ENCODE measurements around the gene ADGRL3. TPM values are rescaled to one million over a fixed set of nuclear protein-coding genes. Genes with fewer than 3 reads are reported as not detected.
"Not testable (repeated sequence)": the region's sequence is repeated elsewhere in the genome, so short reads cannot be mapped to it uniquely, and the experiment has no call there.

Gene ADGRL3
- polyA plus RNA-seq, 3 donors: 0.10 to 0.90 (median 0.65) TPM

DNA sequence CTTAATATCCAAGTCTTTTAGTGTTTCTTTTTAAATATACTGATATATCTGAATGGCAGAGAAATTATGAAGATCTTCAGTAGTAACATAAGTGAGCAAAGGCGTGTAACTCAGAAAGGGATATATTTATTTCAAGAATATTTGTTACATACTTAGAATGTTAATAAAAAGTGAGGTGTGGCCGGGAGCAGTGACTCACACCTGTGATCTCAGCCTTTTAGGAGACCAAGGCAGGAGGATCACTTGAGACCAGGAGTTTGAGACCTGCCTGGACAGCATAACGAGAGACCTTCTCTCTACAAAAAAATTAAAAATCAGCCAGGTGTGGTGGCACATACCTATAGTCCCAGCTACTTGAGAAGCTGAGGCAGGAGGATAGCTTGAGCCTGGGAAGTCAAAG, 651.0 kb downstream of the ADGRL3 start:
- H3K27ac ChIP-seq (ENCODE audit: low read depth, low read length): no peak overlapping the region
- WGBS, 3 donors: 78 to 89% (median 87%) methylated on average over 3 of the region's 3 CpGs

DNA sequence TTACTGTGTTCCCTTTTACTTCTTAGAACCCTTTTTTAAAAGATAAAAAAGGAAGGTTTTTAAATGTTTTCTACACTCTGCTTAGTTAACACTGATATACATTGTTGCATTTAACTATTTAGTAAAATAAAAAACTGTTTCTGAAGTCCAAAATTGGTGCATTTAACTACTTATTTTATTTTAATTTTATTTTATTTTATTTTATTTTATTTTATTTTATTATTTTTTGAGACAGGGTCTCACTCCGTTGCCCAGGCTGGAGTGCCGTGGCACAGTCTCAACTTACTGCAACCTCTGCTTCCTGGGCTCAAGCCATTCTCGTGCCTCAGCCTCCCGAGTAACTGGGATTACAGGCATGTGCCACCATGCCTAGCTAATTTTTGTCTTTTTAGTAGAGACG, 652.0 kb downstream of the ADGRL3 start:
- not testable (repeated sequence) for H3K27ac ChIP-seq (ENCODE audit: low read depth, low read length)
- 84 to 97% (median 96%) methylated on average over 5 of the region's 5 CpGs for WGBS, 3 donors

DNA sequence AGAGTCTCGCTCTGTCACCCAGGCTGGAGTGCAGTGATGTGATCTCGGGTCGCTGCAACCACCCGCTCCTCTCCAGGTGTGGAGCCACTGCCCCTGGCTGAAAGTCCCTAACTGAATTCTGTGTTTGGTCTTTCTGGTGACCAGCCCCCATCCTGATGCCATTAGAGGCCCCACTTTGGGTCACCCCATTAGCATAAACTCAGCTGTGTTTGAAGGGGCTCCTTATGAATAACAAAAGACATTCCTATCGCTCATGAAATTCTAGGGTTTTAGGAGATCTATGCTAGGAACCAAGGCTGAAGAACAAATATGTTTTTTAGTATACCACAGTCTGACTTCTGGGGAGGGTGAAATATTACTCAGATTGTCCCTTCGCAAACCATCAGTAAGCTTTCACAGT, 652.9 kb downstream of the ADGRL3 start:
- WGBS, 3 donors: 66 to 92% (median 89%) methylated on average over 6 of the region's 6 CpGs
- no peak overlapping the region for H3K27ac ChIP-seq (ENCODE audit: low read depth, low read length)

DNA sequence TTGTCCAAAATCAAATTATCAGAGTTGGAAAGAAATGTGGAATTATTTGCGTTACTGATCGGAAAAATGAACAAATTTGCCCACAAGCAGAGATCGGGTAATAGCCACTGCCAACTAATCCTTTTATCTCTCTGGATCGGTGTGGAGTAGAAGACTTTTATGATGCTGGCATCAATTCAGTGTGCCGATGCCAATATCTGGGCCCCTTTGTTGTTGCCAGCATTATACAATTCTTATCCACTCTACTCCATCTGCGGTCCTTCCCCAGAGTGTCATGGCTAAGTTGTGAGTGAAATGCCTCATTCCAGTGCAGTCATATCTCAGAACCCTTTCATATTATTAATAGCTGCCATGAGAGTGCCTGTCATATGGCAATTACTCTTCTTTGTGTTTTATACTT, 660.2 kb downstream of the ADGRL3 start:
- WGBS, 3 donors: 73 to 89% (median 78%) methylated on average over 6 of the region's 6 CpGs
- no peak overlapping the region for H3K27ac ChIP-seq (ENCODE audit: low read depth, low read length)

DNA sequence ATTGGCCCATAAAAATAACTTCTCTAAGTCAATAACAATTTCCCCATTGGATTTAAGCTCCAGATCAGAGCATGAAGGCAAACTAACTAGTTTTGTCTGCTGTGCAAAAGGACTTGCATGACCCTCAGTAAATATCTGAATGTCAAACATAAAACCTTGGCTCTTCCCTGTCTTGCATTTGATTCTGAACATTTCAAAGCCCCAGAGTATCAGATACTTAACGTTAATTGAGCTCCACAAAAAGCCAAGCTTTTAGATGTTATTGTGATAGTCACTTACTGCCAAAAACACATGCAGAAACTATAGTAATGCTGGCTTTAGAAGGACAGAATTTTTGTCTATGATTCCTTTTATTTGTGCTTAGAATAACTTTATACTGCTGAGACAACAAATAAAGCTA, 664.2 kb downstream of the ADGRL3 start:
- H3K27ac ChIP-seq (ENCODE audit: low read depth, low read length): no peak overlapping the region
- WGBS, 3 donors: 38 to 52% (median 51%) methylated on average over 1 of the region's 1 CpG

DNA sequence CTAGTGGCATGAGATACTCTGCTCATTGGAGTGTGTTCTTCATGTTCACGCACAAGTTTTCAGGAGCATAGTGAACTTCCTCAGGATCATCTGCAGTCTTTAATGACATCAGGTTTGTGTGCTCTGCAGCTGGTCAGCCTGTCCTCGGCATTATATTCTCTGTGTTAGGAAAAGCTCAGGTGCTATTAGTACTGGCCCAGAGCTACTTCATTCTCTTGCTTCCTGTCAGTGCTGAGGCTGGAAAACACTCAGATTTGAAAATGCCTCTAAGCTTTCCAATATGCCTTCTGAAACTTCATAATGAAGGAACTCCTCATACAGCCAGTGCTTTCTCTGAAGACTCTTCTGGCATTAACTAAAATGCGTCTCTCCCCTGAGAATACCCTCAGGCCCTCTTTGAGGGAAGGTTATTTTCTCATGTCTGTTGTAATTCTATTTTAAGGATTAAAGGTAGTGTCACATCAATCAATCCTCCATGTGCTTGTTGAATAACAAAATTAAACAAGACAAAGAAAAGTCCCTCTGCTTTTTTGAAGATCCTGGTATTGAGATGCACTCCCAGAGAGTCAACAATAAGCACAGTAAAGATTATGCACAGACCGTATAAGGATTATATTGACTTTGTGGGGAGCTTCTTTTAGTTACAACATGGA, 666.4 kb downstream of the ADGRL3 start:
- H3K27ac ChIP-seq (ENCODE audit: low read depth, low read length): no peak overlapping the region
- 58 to 74% (median 66%) methylated on average over 4 of the region's 4 CpGs for WGBS, 3 donors

DNA sequence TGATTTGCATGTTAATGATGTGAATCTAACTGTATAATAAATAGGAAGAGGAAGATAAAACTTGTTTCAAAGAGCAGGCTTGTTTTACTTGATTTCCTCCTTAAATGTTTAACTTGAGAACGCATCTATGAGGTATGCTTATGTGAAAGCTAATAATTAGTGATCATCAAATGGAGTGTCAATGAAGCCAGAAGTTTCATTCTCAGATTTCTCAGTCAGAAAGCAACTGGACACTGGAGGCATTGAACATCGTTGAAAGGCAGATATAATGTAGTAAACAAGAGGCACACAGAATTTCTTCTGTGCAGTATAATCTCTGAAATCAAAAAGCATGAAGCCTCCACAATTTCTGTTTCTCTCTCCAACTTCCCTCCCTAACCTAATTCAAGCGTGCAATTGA, 672.9 kb downstream of the ADGRL3 start:
- 50 to 69% (median 52%) methylated on average over 3 of the region's 3 CpGs for WGBS, 3 donors
- no peak overlapping the region for H3K27ac ChIP-seq (ENCODE audit: low read depth, low read length)

DNA sequence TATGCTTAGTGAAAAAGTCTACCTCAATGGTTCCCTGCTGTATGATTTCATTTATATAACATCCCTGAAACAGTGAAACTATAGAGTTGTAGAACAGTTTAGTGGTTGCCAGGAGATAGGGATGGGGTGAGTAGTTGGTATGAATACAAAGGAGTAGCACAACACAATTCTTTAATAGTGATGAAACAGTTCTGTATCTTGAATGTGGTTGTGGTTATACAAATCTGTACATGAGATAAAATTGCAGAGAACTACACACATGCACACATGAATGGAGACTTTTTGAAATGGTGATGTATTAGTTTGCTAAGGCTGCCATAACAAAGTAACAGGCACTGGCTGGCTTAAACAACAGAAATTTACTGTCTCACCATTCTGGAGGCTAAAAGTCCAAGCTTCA, 677.1 kb downstream of the ADGRL3 start:
- H3K27ac ChIP-seq (ENCODE audit: low read depth, low read length): no peak overlapping the region

DNA sequence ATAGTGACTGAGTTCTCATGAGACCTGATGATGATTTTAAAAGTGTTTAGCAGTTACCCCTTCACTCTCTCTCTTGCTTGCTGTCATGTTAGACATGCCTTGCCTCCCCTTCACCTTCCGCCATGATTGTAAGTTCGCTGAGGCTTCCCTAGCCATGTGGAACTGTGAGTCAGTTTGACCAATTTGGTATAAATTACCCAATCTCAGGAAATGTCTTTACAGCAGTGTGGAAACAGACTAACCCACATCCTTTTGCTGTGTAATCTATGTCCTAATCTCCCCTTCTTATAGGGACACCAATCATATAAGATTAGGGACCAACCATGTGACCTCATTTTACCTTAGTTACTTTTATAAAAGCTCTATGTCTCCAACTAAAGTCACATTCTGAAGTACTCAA, 677.8 kb downstream of the ADGRL3 start:
- H3K27ac ChIP-seq (ENCODE audit: low read depth, low read length): no peak overlapping the region
- 50 to 68% (median 50%) methylated on average over 2 of the region's 2 CpGs for WGBS, 3 donors

DNA sequence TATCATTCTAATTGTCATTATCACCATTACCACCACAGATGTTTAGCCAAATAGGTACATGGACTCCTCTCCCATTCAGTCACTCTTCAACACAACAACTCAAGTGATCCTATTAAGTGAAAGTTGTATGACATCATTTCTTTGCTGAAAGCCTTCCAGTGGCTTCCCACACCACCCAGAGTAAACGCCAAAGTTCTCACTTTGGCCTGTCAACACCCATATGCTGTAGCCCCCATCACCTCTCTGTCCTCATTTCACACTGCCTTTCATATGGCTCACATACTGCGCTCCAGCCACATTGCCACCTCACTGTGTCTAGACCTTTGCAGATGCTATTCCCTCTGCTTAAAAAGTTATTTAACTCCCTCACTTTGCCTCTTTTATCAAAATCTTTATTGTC, 682.3 kb downstream of the ADGRL3 start:
- H3K27ac ChIP-seq (ENCODE audit: low read depth, low read length): no peak overlapping the region
- 57 to 92% (median 78%) methylated on average over 2 of the region's 2 CpGs for WGBS, 3 donors

DNA sequence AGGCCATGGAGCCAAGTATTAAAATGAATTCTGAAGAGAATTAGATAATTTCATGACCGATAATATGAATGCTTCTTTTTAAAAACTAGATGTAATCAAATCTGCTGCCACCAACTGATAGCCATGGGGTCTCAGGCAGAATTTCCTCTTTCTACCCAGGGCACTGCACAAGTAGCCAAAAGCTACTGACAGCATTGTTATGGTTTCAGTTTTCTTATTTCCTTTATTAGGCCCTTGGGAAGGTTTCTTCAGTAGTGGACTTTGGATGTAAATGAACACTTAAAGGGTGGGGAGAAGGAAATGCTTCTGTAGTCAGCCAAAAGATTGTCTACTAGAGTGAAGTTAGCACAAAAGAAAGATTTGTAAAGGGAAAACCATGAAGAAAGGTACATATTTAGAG, 686.0 kb downstream of the ADGRL3 start:
- WGBS, 3 donors: 6 to 65% (median 19%) methylated on average over 1 of the region's 1 CpG
- H3K27ac ChIP-seq (ENCODE audit: low read depth, low read length): no peak overlapping the region

DNA sequence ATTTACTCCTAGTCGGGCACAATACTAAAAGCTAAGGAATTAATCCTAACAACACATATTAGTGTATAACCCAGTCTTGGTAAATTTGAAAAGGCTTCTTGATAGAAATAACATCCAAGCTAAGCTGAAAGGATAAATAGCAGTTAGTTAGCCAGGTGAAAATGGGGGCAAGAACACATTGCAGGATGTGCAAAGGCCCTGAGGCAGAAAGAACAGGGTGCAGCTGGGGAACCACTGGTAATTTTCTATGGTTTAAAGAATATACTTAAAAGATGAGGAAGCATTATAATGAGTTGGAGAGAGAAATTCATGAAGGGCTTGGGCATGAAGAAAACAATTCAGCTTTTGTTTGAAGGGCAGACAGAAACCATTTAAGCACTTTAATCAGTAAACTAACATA, 689.0 kb downstream of the ADGRL3 start:
- WGBS, 3 donors: 79 to 82% (median 80%) methylated on average over 1 of the region's 1 CpG
- no peak overlapping the region for H3K27ac ChIP-seq (ENCODE audit: low read depth, low read length)

DNA sequence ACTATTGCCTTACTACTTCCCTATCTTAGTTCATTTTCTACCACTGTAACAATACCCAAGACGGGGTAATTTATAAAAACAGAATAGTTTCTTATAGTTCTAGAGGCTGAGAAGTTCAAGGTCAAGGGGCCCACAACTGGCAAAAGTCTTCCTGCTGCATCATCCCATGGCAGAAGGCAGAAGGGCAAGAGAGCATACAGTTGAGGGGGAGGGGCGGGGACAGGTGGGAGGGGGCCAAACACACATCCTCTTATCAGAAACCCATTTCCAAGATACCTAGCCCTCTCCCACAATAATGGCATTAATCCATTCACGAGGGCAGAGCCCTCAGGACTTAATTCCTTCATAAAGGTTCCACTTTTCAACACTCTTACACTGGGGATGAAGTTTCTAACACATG, 690.2 kb downstream of the ADGRL3 start:
- 55 to 86% (median 76%) methylated on average over 3 of the region's 3 CpGs for WGBS, 3 donors
- no peak overlapping the region for H3K27ac ChIP-seq (ENCODE audit: low read depth, low read length)

DNA sequence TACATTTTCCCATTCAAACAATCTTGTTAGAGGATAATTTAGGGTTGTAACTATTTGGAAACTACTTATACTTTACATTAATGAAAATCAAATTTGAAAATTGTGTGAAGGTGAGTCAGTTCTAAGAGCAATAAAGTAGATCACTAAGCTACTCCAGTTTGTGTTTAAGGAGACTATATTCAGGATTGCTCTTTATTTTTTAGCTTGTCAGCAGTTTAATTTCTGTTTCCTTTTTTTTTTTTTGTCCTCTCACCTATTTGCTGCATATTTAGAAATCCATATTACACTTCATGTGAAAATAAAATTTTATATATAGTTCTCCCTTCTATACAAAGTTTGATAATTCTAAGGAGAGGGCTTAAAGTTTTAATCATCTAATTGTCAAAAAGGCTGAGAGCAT, 691.8 kb downstream of the ADGRL3 start:
- no peak overlapping the region for H3K27ac ChIP-seq (ENCODE audit: low read depth, low read length)

DNA sequence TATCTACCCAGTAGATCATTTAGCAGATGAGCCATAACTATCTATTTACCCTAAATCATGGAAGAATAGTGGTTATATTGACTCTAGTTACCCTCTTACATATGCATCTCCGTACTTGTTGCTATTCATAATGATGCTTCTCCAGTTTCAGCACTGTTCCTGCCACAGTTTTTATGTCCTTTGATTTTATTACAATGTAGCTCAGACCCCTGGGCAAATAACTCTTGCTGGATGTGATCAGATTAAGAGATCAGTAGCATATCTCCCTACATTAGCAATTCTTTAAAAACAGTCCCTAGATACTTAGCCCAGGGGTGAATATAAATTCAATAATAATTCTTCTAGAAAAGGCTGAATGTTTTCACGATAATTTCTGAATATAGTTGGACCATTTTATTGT, 696.5 kb downstream of the ADGRL3 start:
- H3K27ac ChIP-seq (ENCODE audit: low read depth, low read length): no peak overlapping the region
- 68 to 85% (median 83%) methylated on average over 2 of the region's 2 CpGs for WGBS, 3 donors

DNA sequence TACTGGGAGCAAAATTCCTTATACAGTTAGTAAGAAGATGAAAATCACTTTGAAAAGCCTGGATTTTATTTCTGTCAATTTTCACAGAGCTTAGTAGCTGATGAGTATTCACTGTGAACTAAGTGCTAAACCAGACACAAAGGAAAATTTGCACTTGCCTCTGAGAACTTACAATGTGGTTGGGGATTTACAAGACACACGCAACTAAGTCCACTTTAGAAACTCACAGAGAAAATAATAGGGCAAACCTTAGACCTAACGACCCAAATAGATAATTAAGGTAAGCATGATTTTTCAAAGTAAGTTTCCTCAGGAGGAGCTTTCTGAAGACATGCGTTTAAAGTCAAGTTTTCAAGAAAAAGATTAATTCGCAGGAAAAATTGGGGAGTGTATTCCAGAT, 708.9 kb downstream of the ADGRL3 start:
- H3K27ac ChIP-seq (ENCODE audit: low read depth, low read length): no peak overlapping the region
- WGBS, 3 donors: 72 to 91% (median 87%) methylated on average over 4 of the region's 4 CpGs

DNA sequence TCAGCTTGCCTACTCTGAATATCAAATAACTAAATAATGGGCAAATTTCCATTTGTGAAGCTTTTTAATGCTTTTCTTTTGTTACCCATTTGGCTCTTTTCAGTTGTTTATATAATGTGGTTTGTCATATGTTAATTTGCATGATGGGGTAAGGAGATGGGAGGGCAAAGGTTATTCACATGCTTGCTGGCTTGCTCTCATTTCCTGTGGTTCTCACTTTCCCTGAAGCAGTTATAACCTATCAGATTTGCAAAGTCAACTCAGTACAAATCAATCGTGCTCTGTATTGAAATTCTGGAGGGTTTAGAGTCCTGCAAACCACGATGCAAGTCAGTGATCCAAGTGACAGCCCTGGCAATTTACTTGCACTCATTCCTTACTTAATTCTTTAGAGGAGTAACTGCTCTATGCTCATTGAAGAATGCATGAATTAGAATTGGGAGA, 711.2 kb downstream of the ADGRL3 start:
- H3K27ac ChIP-seq (ENCODE audit: low read depth, low read length): no peak overlapping the region
- WGBS, 3 donors: 14 to 48% (median 45%) methylated on average over 2 of the region's 2 CpGs

DNA sequence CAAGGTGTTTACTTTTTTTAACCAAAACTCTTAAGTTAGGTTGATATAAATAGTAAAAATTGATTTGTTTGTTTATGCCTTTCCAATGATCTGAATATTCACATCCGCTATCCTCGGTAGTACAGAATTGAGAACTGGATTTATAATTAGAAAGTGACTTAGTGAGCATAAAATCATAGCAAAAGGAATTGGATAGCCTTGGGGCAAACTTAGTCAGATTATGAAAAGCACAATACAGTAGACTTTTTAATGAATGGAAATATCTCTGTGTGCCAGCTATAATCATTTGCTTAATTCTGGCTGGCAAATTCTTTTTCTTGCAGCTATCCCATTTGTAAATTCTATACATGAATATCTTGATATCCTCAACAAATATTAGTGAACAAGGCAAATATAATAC, 713.5 kb downstream of the ADGRL3 start:
- 85 to 96% (median 93%) methylated on average over 2 of the region's 2 CpGs for WGBS, 3 donors
- H3K27ac ChIP-seq (ENCODE audit: low read depth, low read length): no peak overlapping the region

DNA sequence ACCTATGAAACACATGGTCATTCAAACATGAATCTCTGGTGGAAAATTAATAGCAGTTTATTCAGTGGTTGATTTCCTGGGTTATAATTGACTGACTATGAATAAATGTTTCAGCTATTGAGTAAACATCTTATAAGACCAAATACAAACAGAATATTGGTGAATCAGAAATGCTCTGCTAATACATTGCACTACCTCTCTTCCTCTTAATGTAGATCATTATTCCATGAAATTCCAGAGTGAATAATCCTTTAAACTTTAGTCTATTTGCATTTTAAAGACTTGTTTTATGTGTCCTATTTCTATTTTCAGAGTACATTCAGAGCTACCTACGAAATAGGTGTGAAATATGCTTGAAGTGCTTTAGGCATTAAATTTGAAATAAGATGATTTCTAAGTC, 715.4 kb downstream of the ADGRL3 start:
- H3K27ac ChIP-seq (ENCODE audit: low read depth, low read length): no peak overlapping the region
- WGBS, 3 donors: 64 to 91% (median 81%) methylated on average over 1 of the region's 1 CpG

DNA sequence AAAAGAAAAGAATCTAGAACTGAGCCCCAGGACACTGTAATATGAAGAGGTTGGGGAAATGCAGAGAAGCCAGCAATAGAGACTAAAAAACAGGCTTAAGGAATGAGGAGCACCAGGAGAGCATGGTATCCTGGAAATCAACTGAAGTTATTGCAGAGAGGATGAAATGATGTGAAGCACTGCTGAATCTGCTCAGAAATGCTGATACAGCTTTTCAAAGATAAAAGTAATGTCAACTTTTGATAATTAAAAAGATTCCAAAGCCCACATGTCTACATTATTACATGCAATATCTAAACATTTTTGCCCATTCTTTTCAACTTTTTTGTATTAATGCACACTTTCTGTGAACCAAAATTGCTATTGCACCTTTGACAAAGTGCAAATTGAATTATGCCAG, 718.4 kb downstream of the ADGRL3 start:
- no peak overlapping the region for H3K27ac ChIP-seq (ENCODE audit: low read depth, low read length)

DNA sequence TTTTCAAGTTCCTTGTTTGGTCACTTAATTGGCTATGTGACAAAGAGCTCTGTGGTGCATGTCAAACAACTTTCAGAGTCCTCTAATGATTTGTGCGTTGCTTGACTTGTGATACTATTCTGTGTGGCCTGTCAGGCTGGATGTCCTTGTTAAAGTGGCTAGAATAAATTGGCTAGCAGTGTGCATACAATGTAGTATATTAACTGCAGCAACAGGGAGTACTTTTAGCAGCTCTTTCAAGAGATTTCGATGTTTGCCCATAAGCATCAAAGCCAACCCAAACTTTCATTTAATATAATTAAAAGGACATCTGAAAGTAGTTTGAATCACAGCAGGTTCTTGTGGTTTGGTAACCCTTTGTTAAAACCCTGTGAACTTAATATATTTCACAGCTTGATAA, 718.9 kb downstream of the ADGRL3 start:
- no peak overlapping the region for H3K27ac ChIP-seq (ENCODE audit: low read depth, low read length)
- WGBS, 3 donors: 28 to 88% (median 85%) methylated on average over 2 of the region's 2 CpGs

All from adipose tissue (tissue), 3 donors.